HG02610 (cell line): ENCODE data around the gene FANCD2OS.
"Not testable (repeated sequence)": the region's sequence is repeated elsewhere in the genome, so short reads cannot be mapped to it uniquely, and the experiment has no call there.

Source experiments
- ATAC-seq: cut with Tn5 transposase; IDR thresholded peaks from one replicate; pipeline ENCODE4 v1.9.1; 2021; ENCODE audit warnings: mild to moderate bottlenecking, moderate library complexity; ENCODE audit not compliant: unreplicated experiment

Gene FANCD2OS

GRCh38 chr3:10108091-10108490 lies at the start of gene FANCD2OS:
Gene FANCD2OS (minus strand): TSS chr3:10108255. CDS start chr3:10104774, 3,481 bp downstream.
- ATAC-seq, result no peak

GRCh38 chr3:10157031-10157430 lies 49.0 kb upstream of the FANCD2OS start:
- no peak for ATAC-seq

GRCh38 chr3:10155658-10156057 lies 47.6 kb upstream of the FANCD2OS start:
- ATAC-seq, result no peak

- no peak for ATAC-seq
Observed at GRCh38 chr3:10155123-10155472, 47.0 kb upstream of the FANCD2OS start.

GRCh38 chr3:10154335-10155122 lies 46.5 kb upstream of the FANCD2OS start:
- no peak for ATAC-seq

GRCh38 chr3:10150987-10151386 lies 42.9 kb upstream of the FANCD2OS start:
- no peak for ATAC-seq

GRCh38 chr3:10149226-10149625 lies 41.2 kb upstream of the FANCD2OS start:
- no peak for ATAC-seq

GRCh38 chr3:10145685-10146084 lies 37.6 kb upstream of the FANCD2OS start:
- ATAC-seq, result no peak

- no peak for ATAC-seq
Observed at GRCh38 chr3:10142707-10143560, 34.9 kb upstream of the FANCD2OS start.

GRCh38 chr3:10140996-10141546 lies 33.0 kb upstream of the FANCD2OS start:
- no peak for ATAC-seq

- no peak for ATAC-seq
Observed at GRCh38 chr3:10137178-10137577, 29.1 kb upstream of the FANCD2OS start.

- ATAC-seq, result no peak
Observed at GRCh38 chr3:10136426-10137005, 28.5 kb upstream of the FANCD2OS start.

- not testable (repeated sequence) for ATAC-seq
Observed at GRCh38 chr3:10135872-10136271, 27.8 kb upstream of the FANCD2OS start.

- no peak for ATAC-seq
Observed at GRCh38 chr3:10122724-10123123, 14.7 kb upstream of the FANCD2OS start.

- ATAC-seq, result no peak
Observed at GRCh38 chr3:10121064-10121463, 13.0 kb upstream of the FANCD2OS start.

- ATAC-seq, result no peak
Observed at GRCh38 chr3:10119376-10119775, 11.3 kb upstream of the FANCD2OS start.

GRCh38 chr3:10116928-10117327 lies 8.9 kb upstream of the FANCD2OS start:
- ATAC-seq, result no peak

GRCh38 chr3:10116138-10116460 lies 8.0 kb upstream of the FANCD2OS start:
- no peak for ATAC-seq

- peak; percentile 96 for ATAC-seq
Observed at GRCh38 chr3:10115326-10116137, 7.5 kb upstream of the FANCD2OS start, which contains the start of gene BRK1. Gene BRK1 (plus strand): TSS chr3:10115675. CDS start chr3:10115702, 27 bp downstream.

- no peak for ATAC-seq
Observed at GRCh38 chr3:10106919-10107318, 1.1 kb downstream of the FANCD2OS start.

GRCh38 chr3:10099041-10099440 lies 9.0 kb downstream of the FANCD2OS start:
- ATAC-seq, result no peak
